Subcutaneous adipose tissue (tissue), 4 donors: ENCODE results near the gene TP63. TPM values are rescaled to one million over a fixed set of nuclear protein-coding genes. Genes with fewer than 3 reads are reported as not detected.

ENCODE experiments used
- total RNA-seq, 4 donors: library from RNA; depleted of rRNA; stranded (reverse); fragments of >200 nt; gene quantifications; one replicate each; pipeline ENCODE4 v1.1.0, GENCODE V29; 2016
- TF ChIP-seq, protein P1 (sequence below): fragments of 450-650 bp; IDR thresholded peaks from one replicate; pipeline ENCODE4 v1.5.1; 2016; ENCODE audit warnings: low read depth, mild to moderate bottlenecking, control low read depth, antibody characterized with exemption, moderate library complexity

TP63 gene
- total RNA-seq, 4 donors from 2014 or later, result 0.17 to 0.44 TPM; not detected in 2

DNA sequence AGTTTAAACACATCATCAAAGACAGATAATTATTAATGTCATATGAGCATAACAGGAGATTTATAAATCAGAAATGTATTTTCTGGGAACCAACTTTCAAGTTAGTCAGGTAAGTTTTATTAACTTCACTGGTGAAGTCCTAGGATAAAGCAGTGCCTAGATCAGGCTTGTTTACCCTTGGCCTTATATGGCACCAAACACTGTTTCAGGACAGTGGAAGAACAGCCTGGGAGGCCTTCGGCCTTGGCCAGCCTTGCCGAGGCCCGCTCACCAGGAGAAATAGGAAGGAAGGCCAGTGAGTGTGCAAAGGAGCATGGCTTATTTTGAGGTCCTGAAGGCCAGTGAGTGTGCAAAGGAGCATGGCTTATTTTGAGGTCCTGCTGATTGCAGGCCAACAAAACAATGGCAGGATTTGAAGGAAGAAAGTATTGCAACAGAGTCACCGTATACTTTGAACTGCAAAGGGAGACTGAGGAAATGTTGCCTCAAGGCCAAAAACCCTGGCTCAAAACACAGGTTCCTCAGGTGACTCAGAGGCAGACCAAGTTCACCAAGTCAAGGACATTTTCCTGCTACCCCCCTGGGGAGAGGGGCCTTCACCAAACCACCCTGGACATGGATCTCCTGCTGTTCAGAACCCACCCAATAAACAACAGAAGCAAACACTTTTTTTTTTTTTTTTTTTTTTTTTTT, 174.3 kb downstream of the TP63 start:
- TF ChIP-seq, protein P1, sequence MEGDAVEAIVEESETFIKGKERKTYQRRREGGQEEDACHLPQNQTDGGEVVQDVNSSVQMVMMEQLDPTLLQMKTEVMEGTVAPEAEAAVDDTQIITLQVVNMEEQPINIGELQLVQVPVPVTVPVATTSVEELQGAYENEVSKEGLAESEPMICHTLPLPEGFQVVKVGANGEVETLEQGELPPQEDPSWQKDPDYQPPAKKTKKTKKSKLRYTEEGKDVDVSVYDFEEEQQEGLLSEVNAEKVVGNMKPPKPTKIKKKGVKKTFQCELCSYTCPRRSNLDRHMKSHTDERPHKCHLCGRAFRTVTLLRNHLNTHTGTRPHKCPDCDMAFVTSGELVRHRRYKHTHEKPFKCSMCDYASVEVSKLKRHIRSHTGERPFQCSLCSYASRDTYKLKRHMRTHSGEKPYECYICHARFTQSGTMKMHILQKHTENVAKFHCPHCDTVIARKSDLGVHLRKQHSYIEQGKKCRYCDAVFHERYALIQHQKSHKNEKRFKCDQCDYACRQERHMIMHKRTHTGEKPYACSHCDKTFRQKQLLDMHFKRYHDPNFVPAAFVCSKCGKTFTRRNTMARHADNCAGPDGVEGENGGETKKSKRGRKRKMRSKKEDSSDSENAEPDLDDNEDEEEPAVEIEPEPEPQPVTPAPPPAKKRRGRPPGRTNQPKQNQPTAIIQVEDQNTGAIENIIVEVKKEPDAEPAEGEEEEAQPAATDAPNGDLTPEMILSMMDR, result no peak

DNA sequence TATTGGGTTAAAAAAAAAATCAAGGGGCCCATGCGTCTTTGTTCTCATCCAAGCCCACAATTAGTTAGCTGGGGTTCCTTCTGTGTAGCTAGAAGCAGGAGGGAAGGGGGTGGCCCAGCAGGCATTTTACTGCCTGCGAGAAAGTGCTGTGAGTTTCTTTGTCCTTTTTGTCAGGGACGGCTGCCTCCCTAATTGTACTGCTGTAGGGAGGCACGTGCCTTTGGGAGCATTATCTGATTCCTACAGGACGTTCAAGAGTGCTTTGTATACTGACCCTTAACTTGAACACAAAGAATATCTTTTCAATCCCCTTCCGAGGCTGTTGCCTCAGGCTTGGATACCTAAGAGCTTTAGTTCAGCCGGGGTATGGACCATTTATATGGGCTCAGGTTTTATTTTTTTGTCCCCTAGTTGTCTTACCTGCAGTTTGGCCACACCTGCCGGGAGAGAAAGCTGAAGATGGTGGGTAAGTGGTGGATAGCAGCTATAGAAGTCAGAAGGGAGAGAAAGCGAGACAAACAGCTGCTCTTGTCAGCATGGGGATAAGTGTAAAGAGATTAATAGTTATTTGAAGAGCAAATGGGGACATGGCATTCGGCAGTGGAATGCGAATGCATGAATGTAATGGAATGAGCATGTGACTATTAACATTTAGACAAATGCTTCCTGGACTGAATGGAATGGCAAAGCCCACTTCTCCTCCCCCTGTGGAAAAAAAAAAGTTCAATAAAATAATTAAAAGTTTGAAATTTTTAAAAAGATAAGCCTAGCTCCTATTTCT, 175.2 kb downstream of the TP63 start:
- TF ChIP-seq, protein P1, result no peak

DNA sequence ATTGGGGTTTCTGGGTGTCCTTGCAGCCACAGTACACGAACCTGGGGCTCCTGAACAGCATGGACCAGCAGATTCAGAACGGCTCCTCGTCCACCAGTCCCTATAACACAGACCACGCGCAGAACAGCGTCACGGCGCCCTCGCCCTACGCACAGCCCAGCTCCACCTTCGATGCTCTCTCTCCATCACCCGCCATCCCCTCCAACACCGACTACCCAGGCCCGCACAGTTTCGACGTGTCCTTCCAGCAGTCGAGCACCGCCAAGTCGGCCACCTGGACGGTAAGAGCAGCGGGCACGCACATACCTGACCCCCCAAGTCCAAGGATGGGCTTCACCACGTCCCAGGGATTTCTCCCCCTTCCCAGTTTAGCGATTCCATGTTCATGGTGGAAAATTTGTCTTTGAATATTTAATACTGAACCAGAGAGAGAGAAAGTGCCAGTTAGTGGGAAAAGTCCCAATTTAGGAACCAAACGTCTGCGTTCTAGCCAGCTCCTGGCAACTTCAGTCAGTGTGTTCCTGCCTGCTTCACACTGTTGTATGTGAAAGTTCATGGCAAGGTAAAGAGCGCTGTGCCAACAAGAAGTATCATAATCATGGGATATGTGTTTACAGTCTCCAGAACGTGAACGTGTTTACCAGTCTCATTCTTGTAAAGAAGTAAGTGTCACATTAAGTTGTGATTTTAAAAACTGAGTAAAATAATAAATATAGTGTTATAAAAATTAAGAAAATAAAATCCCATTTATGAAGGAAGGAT, 177.2 kb downstream of the TP63 start:
- TF ChIP-seq, protein P1, result no peak

DNA sequence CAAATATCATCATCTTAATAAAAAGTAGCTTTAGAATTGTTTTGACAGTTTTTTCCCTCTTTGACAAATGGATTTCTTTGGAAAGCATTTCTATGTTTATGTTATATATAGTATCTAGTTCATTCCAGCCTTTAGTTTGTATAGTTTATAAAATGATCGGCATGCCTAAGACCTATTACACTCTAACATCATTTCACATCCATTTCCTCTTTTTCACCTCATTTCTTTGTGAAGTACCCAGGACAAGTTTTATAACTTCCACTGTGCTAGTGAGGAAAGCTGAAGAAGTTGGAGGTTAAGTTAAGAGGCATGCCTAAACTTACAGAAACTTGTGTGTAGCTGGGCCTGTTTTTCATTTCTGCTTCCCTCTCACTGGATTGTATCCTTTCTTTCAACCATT, 178.4 kb downstream of the TP63 start:
- TF ChIP-seq, protein P1, result no peak

DNA sequence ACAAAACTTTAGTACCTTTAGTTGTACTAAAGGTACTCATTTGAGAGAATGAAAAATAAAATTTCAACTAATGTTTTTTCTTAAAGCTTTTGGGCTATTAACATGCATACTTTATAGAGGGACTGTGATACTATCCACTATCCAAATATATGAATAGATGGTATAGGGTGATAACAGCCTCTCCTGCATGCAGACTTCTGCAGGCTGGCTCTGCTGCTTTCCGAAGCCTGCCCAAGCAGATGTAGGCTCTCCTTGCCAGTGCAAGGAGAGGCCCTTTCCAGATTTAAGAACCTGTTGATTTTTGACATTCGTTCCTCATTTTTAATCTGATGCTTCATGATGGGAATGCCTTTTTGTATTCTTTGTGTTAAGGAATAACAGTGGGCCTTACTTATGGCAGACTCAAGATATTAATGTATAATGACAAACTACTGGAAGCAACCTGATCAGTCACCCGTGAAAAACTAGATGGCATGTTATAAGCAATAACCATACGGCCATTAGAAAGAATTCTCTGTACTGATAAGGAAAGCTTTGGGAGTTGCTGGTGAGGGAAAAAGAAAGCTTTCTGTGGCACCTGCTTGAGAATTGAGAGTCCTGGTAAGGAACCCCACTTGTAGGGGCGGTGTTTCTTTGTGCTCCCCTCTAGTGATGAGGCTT, 181.7 kb downstream of the TP63 start:
- TF ChIP-seq, protein P1, result no peak

DNA sequence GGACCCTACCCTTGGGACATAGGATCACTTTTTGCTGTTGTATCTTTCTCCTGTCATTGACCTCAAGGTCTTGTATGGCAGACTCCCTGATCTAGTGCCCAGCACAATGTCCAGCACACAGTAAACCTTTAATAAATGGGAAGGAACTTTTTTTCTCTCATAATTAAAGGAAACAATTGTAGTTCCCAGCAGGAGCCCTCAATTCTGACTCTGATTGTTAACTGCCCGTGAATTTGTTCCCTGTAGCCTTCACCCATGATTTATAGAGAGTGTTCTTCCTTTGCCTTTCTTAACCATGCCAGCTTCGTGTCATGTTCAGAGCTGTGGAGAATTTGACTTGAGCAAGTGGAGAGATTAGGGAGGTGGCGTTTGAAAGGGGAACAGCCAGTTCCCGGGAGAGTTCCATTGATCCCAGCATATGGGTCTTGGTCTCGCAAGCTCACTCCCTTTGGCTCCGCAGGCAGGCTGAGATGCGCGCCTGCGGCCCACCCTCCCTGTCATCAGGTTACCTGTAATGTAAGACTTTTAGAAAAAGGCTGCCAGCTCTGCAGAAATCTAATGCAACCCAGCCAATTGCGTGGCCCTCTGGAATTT, 182.6 kb downstream of the TP63 start:
- TF ChIP-seq, protein P1, result no peak
